ENCODE results near the gene PAK1. TPM values are rescaled to one million over a fixed set of nuclear protein-coding genes. Genes with fewer than 3 reads are reported as not detected.

The PAK1 gene
- total RNA-seq, 1 experiment from 2014 or later = 26.1 TPM

DNA sequence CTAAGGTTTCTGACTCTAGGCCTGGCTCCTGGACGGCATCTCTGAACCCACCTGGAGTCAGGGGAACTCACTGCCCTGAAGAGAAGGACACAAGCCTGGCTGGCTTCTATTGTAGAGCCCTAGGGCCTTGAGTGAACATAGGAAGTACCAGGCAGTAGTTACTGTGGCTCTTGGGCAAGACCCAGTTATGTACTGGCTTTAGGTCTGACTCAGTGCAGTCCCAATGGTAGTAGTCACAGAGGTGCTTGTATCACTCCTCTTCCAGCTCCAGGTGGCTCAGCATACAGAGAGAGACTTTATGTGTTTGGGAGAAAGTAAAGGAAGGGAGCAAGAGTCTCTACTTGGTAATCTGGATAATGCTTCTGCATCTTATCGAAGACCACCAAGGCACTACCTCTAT is 13.9 kb upstream of the PAK1 start:
- Histone ChIP-seq H3K4me1 (ENCODE audit: insufficient read depth, low read length) (no peaks in the 10 kb centered on the region), H3K9me2 (replicated peaks; ENCODE audit: low read length) (no peaks in the 10 kb centered on the region), H3K9ac (ENCODE audit: low read length) (no peak overlapping the region), H3K4me2 (ENCODE audit: low read length) (no peak overlapping the region), H3K79me2 (ENCODE audit: low read length) (no peaks in the 10 kb centered on the region), H3K4me3 (ENCODE audit: low read length) (no peak overlapping the region), H3K36me3 (ENCODE audit: low read depth, low read length) (no peaks in the 10 kb centered on the region), H3K27me3 (ENCODE audit: low read length) (peaks cover 11% of the 10 kb centered on the region; the same call in 1 of the 2 replicates), H3K9me3 (ENCODE audit: low read length) (no peaks in the 10 kb centered on the region), H3K27ac (ENCODE audit: low read length) (no peak overlapping the region), H4K20me1 (ENCODE audit: low read length) (no peaks in the 10 kb centered on the region), H2AFZ (ENCODE audit: low read length) (no peak overlapping the region), H3F3A (ENCODE audit: low read length, unreplicated experiment) (no peaks in the 10 kb centered on the region)
- BruUV-seq (replicated peaks) = no TSS peak
- DNase-seq (no peak), ATAC-seq (no peak)
- intact Hi-C loops (cut with micrococcal nuclease) = no loop called here
- POLR2A ChIA-PET (ENCODE audit: unreplicated experiment) = no interaction called here
- CTCF ChIA-PET = no interaction called here
- TF ChIP-seq EZH2 (IDR thresholded peaks at IDR 0.05; ENCODE audit: low read length, unreplicated experiment) (no peak), EZH2phosphoT487 (IDR thresholded peaks at IDR 0.05; ENCODE audit: borderline replicate concordance, low read length) (no peak)
- TF ChIP-seq, protein P1, sequence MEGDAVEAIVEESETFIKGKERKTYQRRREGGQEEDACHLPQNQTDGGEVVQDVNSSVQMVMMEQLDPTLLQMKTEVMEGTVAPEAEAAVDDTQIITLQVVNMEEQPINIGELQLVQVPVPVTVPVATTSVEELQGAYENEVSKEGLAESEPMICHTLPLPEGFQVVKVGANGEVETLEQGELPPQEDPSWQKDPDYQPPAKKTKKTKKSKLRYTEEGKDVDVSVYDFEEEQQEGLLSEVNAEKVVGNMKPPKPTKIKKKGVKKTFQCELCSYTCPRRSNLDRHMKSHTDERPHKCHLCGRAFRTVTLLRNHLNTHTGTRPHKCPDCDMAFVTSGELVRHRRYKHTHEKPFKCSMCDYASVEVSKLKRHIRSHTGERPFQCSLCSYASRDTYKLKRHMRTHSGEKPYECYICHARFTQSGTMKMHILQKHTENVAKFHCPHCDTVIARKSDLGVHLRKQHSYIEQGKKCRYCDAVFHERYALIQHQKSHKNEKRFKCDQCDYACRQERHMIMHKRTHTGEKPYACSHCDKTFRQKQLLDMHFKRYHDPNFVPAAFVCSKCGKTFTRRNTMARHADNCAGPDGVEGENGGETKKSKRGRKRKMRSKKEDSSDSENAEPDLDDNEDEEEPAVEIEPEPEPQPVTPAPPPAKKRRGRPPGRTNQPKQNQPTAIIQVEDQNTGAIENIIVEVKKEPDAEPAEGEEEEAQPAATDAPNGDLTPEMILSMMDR (conservative IDR thresholded peaks at IDR 0.05; ENCODE audit: low read depth, low read length) = no peak

- peaks cover 12% of the 10 kb centered on the region for H3K27me3 ChIP-seq (ENCODE audit: low read length)
- no peak for ATAC-seq
- no peak for DNase-seq
- no peaks in the 10 kb centered on the region for H4K20me1 ChIP-seq (ENCODE audit: low read length)
- no peaks in the 10 kb centered on the region for H3K9me2 ChIP-seq (replicated peaks; ENCODE audit: low read length)
- no TSS peak for BruUV-seq (replicated peaks)
- H3K79me2 ChIP-seq (ENCODE audit: low read length) = no peaks in the 10 kb centered on the region
- H3K4me2 ChIP-seq (ENCODE audit: low read length) = no peak overlapping the region
- no peak overlapping the region for H2AFZ ChIP-seq (ENCODE audit: low read length)
- CTCF ChIA-PET = no interaction called here
- intact Hi-C loops (cut with micrococcal nuclease) = no loop called here
- H3K36me3 ChIP-seq (ENCODE audit: low read depth, low read length) = no peaks in the 10 kb centered on the region
- POLR2A ChIA-PET (ENCODE audit: unreplicated experiment) = no interaction called here
- TF ChIP-seq EZH2phosphoT487 (IDR thresholded peaks at IDR 0.05; ENCODE audit: borderline replicate concordance, low read length) = no peak
- no peak for TF ChIP-seq EZH2 (IDR thresholded peaks at IDR 0.05; ENCODE audit: low read length, unreplicated experiment)
- TF ChIP-seq, protein P1 (conservative IDR thresholded peaks at IDR 0.05; ENCODE audit: low read depth, low read length) = no peak
- H3K4me3 ChIP-seq (ENCODE audit: low read length) = no peak overlapping the region
- no peaks in the 10 kb centered on the region for H3F3A ChIP-seq (ENCODE audit: low read length, unreplicated experiment)
- no peaks in the 10 kb centered on the region for H3K4me1 ChIP-seq (ENCODE audit: insufficient read depth, low read length)
- no peak overlapping the region for H3K27ac ChIP-seq (ENCODE audit: low read length)
- H3K9me3 ChIP-seq (ENCODE audit: low read length) = no peaks in the 10 kb centered on the region
- no peak overlapping the region for H3K9ac ChIP-seq (ENCODE audit: low read length)
Observed at GRCh38 chr11:77479746-77480352, 6.0 kb upstream of the PAK1 start.

- Histone ChIP-seq H3K9me3 (ENCODE audit: low read length) (no peaks in the 10 kb centered on the region), H3F3A (ENCODE audit: low read length, unreplicated experiment) (no peaks in the 10 kb centered on the region), H3K9ac (ENCODE audit: low read length) (no peak overlapping the region), H3K79me2 (ENCODE audit: low read length) (no peaks in the 10 kb centered on the region), H2AFZ (ENCODE audit: low read length) (no peak overlapping the region), H4K20me1 (ENCODE audit: low read length) (no peaks in the 10 kb centered on the region), H3K27me3 (ENCODE audit: low read length) (peaks cover 16% of the 10 kb centered on the region), H3K27ac (ENCODE audit: low read length) (no peak overlapping the region), H3K36me3 (ENCODE audit: low read depth, low read length) (no peaks in the 10 kb centered on the region), H3K4me2 (ENCODE audit: low read length) (no peak overlapping the region), H3K4me1 (ENCODE audit: insufficient read depth, low read length) (peaks cover 20% of the 10 kb centered on the region), H3K4me3 (ENCODE audit: low read length) (no peak overlapping the region), H3K9me2 (replicated peaks; ENCODE audit: low read length) (no peaks in the 10 kb centered on the region)
- DNase-seq (no peak), ATAC-seq (no peak)
- intact Hi-C loops (cut with micrococcal nuclease) = no loop called here
- POLR2A ChIA-PET (ENCODE audit: unreplicated experiment) = no interaction called here
- CTCF ChIA-PET = no interaction called here
- TF ChIP-seq EZH2 (IDR thresholded peaks at IDR 0.05; ENCODE audit: low read length, unreplicated experiment) = no peak
- no TSS peak for BruUV-seq (replicated peaks)
Observed at GRCh38 chr11:77475206-77475605, 1.3 kb upstream of the PAK1 start.
